GM12874 (cell line): ENCODE data around the gene CREB3.

ENCODE experiments used
- CTCF ChIP-seq: IDR thresholded peaks from 2 replicates; pipeline ENCODE4 v1.5.1; 2011; ENCODE audit warnings: low read depth, mild to moderate bottlenecking, control low read depth, low read length, moderate library complexity; ENCODE audit not compliant: insufficient read depth

Gene CREB3

GRCh38 chr9:35743880-35744518 is 11.5 kb downstream of the CREB3 start:
- TF ChIP-seq CTCF: no peak

GRCh38 chr9:35745569-35745968 is 13.1 kb downstream of the CREB3 start:
- no peak for TF ChIP-seq CTCF

- no peak for TF ChIP-seq CTCF
Observed at GRCh38 chr9:35746583-35746982, 14.1 kb downstream of the CREB3 start.

- TF ChIP-seq CTCF: no peak
Observed at GRCh38 chr9:35748242-35748857, 15.9 kb downstream of the CREB3 start.

- TF ChIP-seq CTCF: no peak
Observed at GRCh38 chr9:35748858-35749514, 16.5 kb downstream of the CREB3 start, which contains the start of the genes GBA2 and RGP1. Gene GBA2, minus strand, starts transcription at chr9:35749228. Its CDS starts 524 bp downstream, at chr9:35748704. Gene RGP1, plus strand, starts transcription at chr9:35749287. Its CDS starts 469 bp downstream, at chr9:35749756.

- TF ChIP-seq CTCF: no peak
Observed at GRCh38 chr9:35749515-35750255, 17.2 kb downstream of the CREB3 start.

GRCh38 chr9:35750256-35750531 is 17.7 kb downstream of the CREB3 start:
- TF ChIP-seq CTCF: no peak
